Adrenal gland (tissue), 5 donors: ENCODE measurements around the gene GRM8.

Experiments
- CTCF ChIP-seq, 6 experiments: fragments of 450-650 bp in 4 of 6; fragments of 200-600 bp in 2 of 6; sonication (generic) in 1 of 6; IDR thresholded peaks; 1 replicate in 5 of 6; 2 replicates in 1 of 6; pipeline versions ENCODE4 v1.5.1 to v1.8.0; 2016 to 2021; ENCODE audit warnings: antibody characterized with exemption in 6 of 6, mild to moderate bottlenecking in 2 of 6, moderate library complexity in 1 of 6
- POLR2A ChIP-seq, 2 donors: fragments of 450-650 bp; IDR thresholded peaks; one replicate each; pipeline ENCODE4 v1.6.1; 2017; ENCODE audit warnings: antibody characterized with exemption in 2 of 2, mild to moderate bottlenecking in 2 of 2, moderate library complexity in 1 of 2
- donor health status: DM: no; HTN: no; CAD: no.

- no peak for TF ChIP-seq POLR2A (IDR thresholded peaks at IDR 0.05)
- TF ChIP-seq CTCF (IDR thresholded peaks at IDR 0.05): no peak
Measured at GRCh38 chr7:126401918-126402317, 850.8 kb downstream of the GRM8 start.
